Loucy (cell line): Measurements from ENCODE around the gene ARID4A.

ENCODE experiments used
- H2AFZ ChIP-seq: fragments of 200-600 bp; sonication (generic); 2 replicates; pipeline ENCODE4 v1.6.0; 2016; ENCODE audit warnings: antibody characterized with exemption, mild to moderate bottlenecking, low read length, moderate library complexity
- H3F3A ChIP-seq: fragments of 200-600 bp; 2 replicates; pipeline ENCODE4 v1.6.0; 2016; ENCODE audit warnings: antibody characterized with exemption, low read depth, mild to moderate bottlenecking
- H3K27me3 ChIP-seq: fragments of 200-600 bp; sonication (generic); 2 replicates; pipeline ENCODE4 v1.6.1; 2014; ENCODE audit warnings: low read length, mild to moderate bottlenecking; ENCODE audit not compliant: insufficient read depth, poor library complexity, severe bottlenecking
- H3K36me3 ChIP-seq: fragments of 200-600 bp; sonication (generic); 2 replicates; pipeline ENCODE4 v1.6.1; 2016; ENCODE audit warnings: low read length; ENCODE audit not compliant: insufficient read depth
- H3K4me1 ChIP-seq: fragments of 200-600 bp; sonication (generic); 2 replicates; pipeline ENCODE4 v1.5.1; 2014; ENCODE audit warnings: low read length, mild to moderate bottlenecking; ENCODE audit not compliant: insufficient read depth, poor library complexity, severe bottlenecking
- H3K4me2 ChIP-seq: fragments of 200-600 bp; sonication (generic); 2 replicates; pipeline ENCODE4 v1.6.0; 2014; ENCODE audit warnings: antibody characterized with exemption, low read length, low read depth, mild to moderate bottlenecking; ENCODE audit not compliant: poor library complexity, severe bottlenecking
- H3K4me3 ChIP-seq: fragments of 200-600 bp; sonication (generic); 2 replicates; pipeline ENCODE4 v1.5.1; 2014; ENCODE audit warnings: low read length, mild to moderate bottlenecking, mixed read lengths; ENCODE audit not compliant: poor library complexity, severe bottlenecking
- H3K79me2 ChIP-seq: fragments of 200-600 bp; sonication (generic); 2 replicates; pipeline ENCODE4 v1.6.1; 2014; ENCODE audit warnings: low read length; ENCODE audit not compliant: insufficient read depth
- H3K9ac ChIP-seq: fragments of 200-600 bp; sonication (generic); 2 replicates; pipeline ENCODE4 v1.6.0; 2014; ENCODE audit warnings: mild to moderate bottlenecking, low read depth, low read length, moderate library complexity; ENCODE audit not compliant: poor library complexity, severe bottlenecking
- H3K9me2 ChIP-seq: fragments of 200-600 bp; sonication (generic); replicated peaks from 2 replicates; pipeline ENCODE4 v1.6.1; 2016; ENCODE audit warnings: low read depth, low read length, mixed read lengths
- H3K9me3 ChIP-seq: fragments of 200-600 bp; sonication (generic); 2 replicates; pipeline ENCODE4 v1.6.1; 2014; ENCODE audit warnings: mild to moderate bottlenecking, antibody characterized with exemption, low read length, low read depth; ENCODE audit not compliant: insufficient read depth
- H4K20me1 ChIP-seq: fragments of 200-600 bp; sonication (generic); 2 replicates; pipeline ENCODE4 v1.6.0; 2014; ENCODE audit warnings: antibody characterized with exemption, low read length, mild to moderate bottlenecking; ENCODE audit not compliant: insufficient read depth, poor library complexity, severe bottlenecking
- EZH2phosphoT487 ChIP-seq: fragments of 200-600 bp; IDR thresholded peaks from 2 replicates; pipeline ENCODE4 v1.6.1; 2018; ENCODE audit warnings: antibody characterized with exemption, mild to moderate bottlenecking, moderate library complexity, borderline replicate concordance
- TF ChIP-seq, protein P1 (sequence below): fragments of 200-600 bp; sonication (generic); conservative IDR thresholded peaks from 2 replicates; pipeline ENCODE4 v1.5.1; 2014; ENCODE audit warnings: mild to moderate bottlenecking, antibody characterized with exemption, low read length

The ARID4A gene

DNA sequence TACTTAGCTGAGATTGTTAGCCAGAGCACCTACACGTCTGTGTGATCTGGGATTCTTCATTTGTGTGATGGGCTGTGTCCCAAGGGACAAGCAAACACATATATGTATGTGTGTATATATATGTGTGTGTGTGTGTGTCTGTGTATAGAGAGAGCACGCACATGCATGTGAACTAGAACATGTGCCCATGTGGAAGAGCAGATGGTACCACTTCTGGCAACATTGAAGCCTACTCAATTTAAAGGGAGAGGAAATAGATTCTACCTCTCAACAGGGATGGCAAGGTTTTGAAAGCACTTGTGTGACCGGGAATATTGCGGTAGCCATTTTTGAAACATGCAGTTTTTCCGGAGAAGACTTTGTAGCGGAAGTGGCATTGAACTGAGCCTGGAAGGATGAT, 98.8 kb downstream of the ARID4A start:
- H3K36me3 ChIP-seq = no peaks in the 10 kb centered on the region
- H3K9me2 ChIP-seq = no peaks in the 10 kb centered on the region
- no peaks in the 10 kb centered on the region for H3K27me3 ChIP-seq
- no peaks in the 10 kb centered on the region for H3K9me3 ChIP-seq
- no peaks in the 10 kb centered on the region for H3K4me1 ChIP-seq
- no peaks in the 10 kb centered on the region for H4K20me1 ChIP-seq
- H2AFZ ChIP-seq = no peak overlapping the region
- no peaks in the 10 kb centered on the region for H3F3A ChIP-seq
- no peak overlapping the region for H3K4me2 ChIP-seq
- no peaks in the 10 kb centered on the region for H3K79me2 ChIP-seq
- no peak overlapping the region for H3K9ac ChIP-seq
- H3K4me3 ChIP-seq = no peak overlapping the region
- TF ChIP-seq EZH2phosphoT487 = no peak
- TF ChIP-seq, protein P1, sequence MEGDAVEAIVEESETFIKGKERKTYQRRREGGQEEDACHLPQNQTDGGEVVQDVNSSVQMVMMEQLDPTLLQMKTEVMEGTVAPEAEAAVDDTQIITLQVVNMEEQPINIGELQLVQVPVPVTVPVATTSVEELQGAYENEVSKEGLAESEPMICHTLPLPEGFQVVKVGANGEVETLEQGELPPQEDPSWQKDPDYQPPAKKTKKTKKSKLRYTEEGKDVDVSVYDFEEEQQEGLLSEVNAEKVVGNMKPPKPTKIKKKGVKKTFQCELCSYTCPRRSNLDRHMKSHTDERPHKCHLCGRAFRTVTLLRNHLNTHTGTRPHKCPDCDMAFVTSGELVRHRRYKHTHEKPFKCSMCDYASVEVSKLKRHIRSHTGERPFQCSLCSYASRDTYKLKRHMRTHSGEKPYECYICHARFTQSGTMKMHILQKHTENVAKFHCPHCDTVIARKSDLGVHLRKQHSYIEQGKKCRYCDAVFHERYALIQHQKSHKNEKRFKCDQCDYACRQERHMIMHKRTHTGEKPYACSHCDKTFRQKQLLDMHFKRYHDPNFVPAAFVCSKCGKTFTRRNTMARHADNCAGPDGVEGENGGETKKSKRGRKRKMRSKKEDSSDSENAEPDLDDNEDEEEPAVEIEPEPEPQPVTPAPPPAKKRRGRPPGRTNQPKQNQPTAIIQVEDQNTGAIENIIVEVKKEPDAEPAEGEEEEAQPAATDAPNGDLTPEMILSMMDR = no peak

- no peaks in the 10 kb centered on the region for H3K9me3 ChIP-seq
- TF ChIP-seq, protein P1 = no peak
- no peak for TF ChIP-seq EZH2phosphoT487
- H3K27me3 ChIP-seq = no peaks in the 10 kb centered on the region
Measured at GRCh38 chr14:58398495-58398894, 100.1 kb downstream of the ARID4A start.

DNA sequence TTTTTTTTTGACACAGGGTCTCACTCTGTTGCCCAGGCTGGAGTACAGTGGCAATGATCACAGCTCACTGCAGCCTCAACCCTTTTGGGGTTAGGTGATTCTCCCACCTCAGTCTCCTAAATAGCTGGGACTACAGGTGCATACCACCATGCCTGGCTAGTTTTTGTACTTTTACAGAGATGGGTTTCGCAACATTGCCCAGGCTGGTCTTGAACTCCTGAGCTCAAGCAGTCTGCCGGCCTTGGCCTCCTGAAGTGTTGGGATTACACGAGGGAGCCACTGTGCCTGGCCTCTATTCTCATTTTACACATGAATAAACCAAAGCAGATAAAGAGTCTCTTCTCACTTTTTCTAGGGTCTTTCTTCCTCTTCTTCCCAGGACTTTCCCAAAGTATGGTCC, 100.5 kb downstream of the ARID4A start:
- H3K79me2 ChIP-seq = no peaks in the 10 kb centered on the region
- no peaks in the 10 kb centered on the region for H3F3A ChIP-seq
- no peaks in the 10 kb centered on the region for H3K9me3 ChIP-seq
- H3K9me2 ChIP-seq = no peaks in the 10 kb centered on the region
- no peak overlapping the region for H3K4me3 ChIP-seq
- H2AFZ ChIP-seq = no peak overlapping the region
- H4K20me1 ChIP-seq = no peaks in the 10 kb centered on the region
- H3K36me3 ChIP-seq = no peaks in the 10 kb centered on the region
- TF ChIP-seq, protein P1 = no peak
- TF ChIP-seq EZH2phosphoT487 = no peak
- H3K4me1 ChIP-seq = no peaks in the 10 kb centered on the region
- H3K27me3 ChIP-seq = no peaks in the 10 kb centered on the region
- no peak overlapping the region for H3K4me2 ChIP-seq
- H3K9ac ChIP-seq = no peak overlapping the region

More at GRCh38 chr14:58398495-58398894, 100.1 kb downstream of the ARID4A start:
- no peak overlapping the region for H3K4me3 ChIP-seq
- H3F3A ChIP-seq = no peaks in the 10 kb centered on the region
- no peaks in the 10 kb centered on the region for H3K9me2 ChIP-seq
- H3K4me1 ChIP-seq = no peaks in the 10 kb centered on the region
- H3K9ac ChIP-seq = no peak overlapping the region
- no peak overlapping the region for H3K4me2 ChIP-seq
- no peaks in the 10 kb centered on the region for H4K20me1 ChIP-seq
- H2AFZ ChIP-seq = no peak overlapping the region
- H3K36me3 ChIP-seq = no peaks in the 10 kb centered on the region
- H3K79me2 ChIP-seq = no peaks in the 10 kb centered on the region
